Neural cell (in vitro differentiated cells): Measurements from ENCODE around the gene SRGAP3.

Experiments
- CTCF ChIP-seq: fragments of 450-650 bp; IDR thresholded peaks from 2 replicates; pipeline ENCODE4 v1.5.1; 2014; ENCODE audit warnings: antibody characterized with exemption, mild to moderate bottlenecking, moderate library complexity; ENCODE audit not compliant: poor library complexity, severe bottlenecking
- EP300 ChIP-seq: fragments of 450-650 bp; conservative IDR thresholded peaks from 2 replicates; pipeline ENCODE4 v1.6.1; 2014; ENCODE audit warnings: antibody characterized with exemption, mild to moderate bottlenecking, moderate library complexity; ENCODE audit not compliant: poor library complexity, severe bottlenecking
- EZH2 ChIP-seq: fragments of 200-600, 300-800 bp; shearing (Covaris generic), sonication (generic); IDR thresholded peaks from 2 replicates; pipeline ENCODE4 v1.6.1; 2014; ENCODE audit warnings: antibody characterized with exemption, low read length, borderline replicate concordance, mild to moderate bottlenecking; ENCODE audit not compliant: insufficient read depth, poor library complexity, severe bottlenecking
- RAD21 ChIP-seq: fragments of 450-650 bp; conservative IDR thresholded peaks from 2 replicates; pipeline ENCODE4 v1.6.1; 2014; ENCODE audit warnings: antibody characterized with exemption, mild to moderate bottlenecking, moderate library complexity

DNA sequence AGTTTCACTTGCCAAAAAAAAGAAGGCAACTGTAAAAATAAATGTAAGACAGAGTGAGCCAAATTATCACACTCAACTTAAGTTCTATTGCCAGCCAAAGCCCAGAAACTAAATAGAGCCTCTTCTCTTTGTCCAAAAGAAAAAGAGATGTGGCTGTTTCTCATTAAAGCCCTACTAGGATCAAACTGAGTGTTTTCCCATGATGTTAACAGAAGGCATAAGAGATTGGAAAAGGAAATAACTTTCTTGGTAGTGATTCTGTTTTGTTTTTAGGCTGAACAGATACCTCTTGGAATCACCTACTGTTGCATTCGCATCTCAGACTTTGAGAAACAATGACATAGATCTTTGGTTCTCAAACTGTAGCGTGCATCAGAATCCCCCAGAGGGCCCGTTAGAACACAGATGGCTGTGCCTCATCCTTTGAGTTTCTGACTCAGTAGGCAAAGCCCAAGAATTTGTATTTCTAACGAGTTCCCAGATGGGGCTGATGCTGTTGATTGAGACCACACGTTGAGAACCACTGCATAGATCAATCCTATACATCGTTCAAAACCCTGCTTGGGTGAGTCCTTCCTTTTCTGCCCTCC is 42.5 kb upstream of the SRGAP3 start:
- TF ChIP-seq EZH2: no peak
- no peak for TF ChIP-seq CTCF
- TF ChIP-seq RAD21: no peak
- TF ChIP-seq EP300: no peak
